Tibial nerve (tissue), 4 donors: Measurements from ENCODE around the gene LCN1.

Source experiments
- CTCF ChIP-seq, 5 experiments: fragments of 200-600 bp in 3 of 5; fragments of 450-650 bp in 2 of 5; sonication (generic) in 3 of 5; IDR thresholded peaks; one replicate each; pipeline ENCODE4 v1.5.1; 2016 to 2019; ENCODE audit warnings: antibody characterized with exemption in 5 of 5, mild to moderate bottlenecking in 3 of 5, moderate library complexity in 2 of 5
- EP300 ChIP-seq, 2 donors: sonication (generic); formaldehyde crosslinking; IDR thresholded peaks; one replicate each; pipeline ENCODE4 v1.6.1; 2017; ENCODE audit warnings: antibody characterized with exemption in 2 of 2, mild to moderate bottlenecking in 1 of 2

- TF ChIP-seq CTCF (IDR thresholded peaks at IDR 0.05) (no peak), EP300 (IDR thresholded peaks at IDR 0.05) (no peak)
Observed at GRCh38 chr9:135512241-135512603, 9.0 kb upstream of the LCN1 start.
